GM23338 (cell line): ENCODE measurements around the gene SEPTIN7. TPM values are rescaled to one million over a fixed set of nuclear protein-coding genes. Genes with fewer than 3 reads are reported as not detected.
A peak's percentile ranks its signal among the peaks of the same experiment; 100 is the strongest.

Experiments
- ATAC-seq: fragments of 200-7000 bp; cut with Tn5 transposase; 3 replicates; pipeline ENCODE4 v1.9.1; 2020
- DNase-seq: peaks from one replicate; pipeline ENCODE4 v3.0.0-alpha.2; 2015; ENCODE audit warnings: low spot score
- H2AFZ ChIP-seq: fragments of 200-600 bp; sonication (generic); 2 replicates; pipeline ENCODE4 v1.8.0; 2016; ENCODE audit warnings: antibody characterized with exemption, mild to moderate bottlenecking, moderate library complexity
- H3F3A ChIP-seq: fragments of 200-600 bp; sonication (generic); replicated peaks from 2 replicates; pipeline ENCODE4 v1.8.0; 2017; ENCODE audit warnings: antibody characterized with exemption, mixed run types, low read depth
- H3K27ac ChIP-seq: fragments of 200-600 bp; sonication (generic); 2 replicates; pipeline ENCODE4 v1.6.1; 2016; ENCODE audit warnings: low read depth
- H3K27me3 ChIP-seq: fragments of 200-600 bp; sonication (generic); 2 replicates; pipeline ENCODE4 v1.8.0; 2016; ENCODE audit warnings: mild to moderate bottlenecking, mixed run types, moderate library complexity; ENCODE audit not compliant: insufficient read depth
- H3K36me3 ChIP-seq: fragments of 200-600 bp; sonication (generic); 2 replicates; pipeline ENCODE4 v1.8.0; 2016; ENCODE audit warnings: mild to moderate bottlenecking; ENCODE audit not compliant: insufficient read depth
- H3K4me1 ChIP-seq: fragments of 200-600 bp; sonication (generic); 2 replicates; pipeline ENCODE4 v1.8.0; 2016; ENCODE audit warnings: mild to moderate bottlenecking, moderate library complexity; ENCODE audit not compliant: insufficient read depth
- H3K4me2 ChIP-seq: fragments of 200-600 bp; sonication (generic); 2 replicates; pipeline ENCODE4 v1.7.1; 2017; ENCODE audit warnings: mixed run types
- H3K4me3 ChIP-seq: fragments of 200-600 bp; sonication (generic); 2 replicates; pipeline ENCODE4 v1.6.1; 2016; ENCODE audit warnings: mixed run types
- H3K79me2 ChIP-seq: fragments of 200-600 bp; sonication (generic); replicated peaks from 2 replicates; pipeline ENCODE4 v1.8.0; 2017; ENCODE audit warnings: mild to moderate bottlenecking; ENCODE audit not compliant: insufficient read depth
- H3K9me2 ChIP-seq: fragments of 200-600 bp; sonication (generic); 2 replicates; pipeline ENCODE4 v1.8.0; 2017; ENCODE audit not compliant: insufficient read depth
- H4K20me1 ChIP-seq: fragments of 200-600 bp; sonication (generic); replicated peaks from 2 replicates; pipeline ENCODE4 v1.8.0; 2017; ENCODE audit warnings: mild to moderate bottlenecking; ENCODE audit not compliant: insufficient read depth
- H3K27ac Mint-ChIP-seq: 2 replicates; pipeline ENCODE4 v1.8.0; 2020; ENCODE audit warnings: inconsistent platforms, mild to moderate bottlenecking, moderate library complexity, mixed read lengths
- H3K27me3 Mint-ChIP-seq: 3 replicates; pipeline ENCODE4 v1.8.0; 2022; ENCODE audit warnings: low read depth, mild to moderate bottlenecking, moderate library complexity, mixed read lengths, inconsistent platforms; ENCODE audit not compliant: insufficient read depth, poor library complexity
- H3K36me3 Mint-ChIP-seq: 3 replicates; pipeline ENCODE4 v1.8.0; 2021; ENCODE audit warnings: low read depth, mild to moderate bottlenecking, inconsistent platforms, moderate library complexity, mixed read lengths
- H3K4me1 Mint-ChIP-seq: 3 replicates; pipeline ENCODE4 v1.8.0; 2020; ENCODE audit warnings: mild to moderate bottlenecking, inconsistent platforms, mixed read lengths
- H3K4me3 Mint-ChIP-seq: 3 replicates; pipeline ENCODE4 v1.8.0; 2021; ENCODE audit warnings: moderate library complexity, mild to moderate bottlenecking, inconsistent platforms, mixed read lengths
- H3K9me3 Mint-ChIP-seq: 3 replicates; pipeline ENCODE4 v1.8.0; 2020; ENCODE audit warnings: moderate library complexity, mild to moderate bottlenecking, inconsistent platforms, mixed read lengths
- CREB1 ChIP-seq: fragments of 250-450 bp; sonication (Bioruptor Pico); IDR thresholded peaks from 2 replicates; pipeline ENCODE4 v1.5.0; 2020; ENCODE audit warnings: low read depth, mild to moderate bottlenecking, moderate library complexity
- EZH2 ChIP-seq: fragments of 200-600 bp; sonication (generic); IDR thresholded peaks from one replicate; pipeline ENCODE4 v1.8.0; 2017; ENCODE audit warnings: antibody characterized with exemption, mild to moderate bottlenecking, low read depth; ENCODE audit not compliant: unreplicated experiment
- EZH2phosphoT487 ChIP-seq: fragments of 200-600 bp; sonication (generic); IDR thresholded peaks from one replicate; pipeline ENCODE4 v1.8.1; 2018; ENCODE audit warnings: antibody characterized with exemption; ENCODE audit not compliant: unreplicated experiment
- JUNB ChIP-seq: IDR thresholded peaks from one replicate; pipeline ENCODE4 v1.6.1; 2016; ENCODE audit warnings: antibody characterized with exemption; ENCODE audit not compliant: unreplicated experiment
- NANOG ChIP-seq: IDR thresholded peaks from 2 replicates; pipeline ENCODE4 v1.6.1; 2016; ENCODE audit warnings: antibody characterized with exemption, borderline replicate concordance
- POLR2AphosphoS5 ChIP-seq: IDR thresholded peaks from 2 replicates; pipeline ENCODE4 v1.6.1; 2016; ENCODE audit warnings: antibody characterized with exemption, low read depth
- STAT1 ChIP-seq: IDR thresholded peaks from one replicate; pipeline ENCODE4 v1.6.1; 2016; ENCODE audit warnings: antibody characterized with exemption; ENCODE audit not compliant: unreplicated experiment
- ZNF114 ChIP-seq: fragments of 250-450 bp; sonication (Bioruptor Pico); IDR thresholded peaks from 2 replicates; pipeline ENCODE4 v1.5.0; 2020; ENCODE audit warnings: mild to moderate bottlenecking, moderate library complexity
- ZNF331 ChIP-seq: fragments of 250-450 bp; sonication (Bioruptor Pico); IDR thresholded peaks from 2 replicates; pipeline ENCODE4 v1.5.0; 2020; ENCODE audit warnings: low read depth, mild to moderate bottlenecking, moderate library complexity
- polyA plus RNA-seq: library from polyadenylated mRNA; unstranded; fragments of >200 nt; fragmentation: Nextera tagmentation; extraction: Ambion mirVana; gene quantifications from 2 replicates; pipeline ENCODE4 v1.2.1, GENCODE V29; 2016
- total RNA-seq: library from RNA; depleted of rRNA; stranded (reverse); fragments of >200 nt; shearing (Covaris generic); gene quantifications from 2 replicates; pipeline ENCODE4 v1.2.3, GENCODE V29; 2014
- TF ChIP-seq, protein P1 (sequence below): IDR thresholded peaks from one replicate; pipeline ENCODE4 v1.6.1; 2018; ENCODE audit warnings: antibody characterized with exemption; ENCODE audit not compliant: unreplicated experiment
- TF ChIP-seq, protein P2 (sequence below): fragments of 250-450 bp; sonication (Bioruptor Pico); IDR thresholded peaks from 2 replicates; pipeline ENCODE4 v1.5.0; 2020; ENCODE audit warnings: mild to moderate bottlenecking, moderate library complexity
- TF ChIP-seq, protein P3 (sequence below), 2 experiments: fragments of 200-600 bp in 1 of 2; sonication (generic) in 1 of 2; conservative IDR thresholded peaks; 2 replicates each; pipeline versions ENCODE4 v1.5.1 to v1.6.1; 2016 to 2017; ENCODE audit warnings: antibody characterized with exemption in 2 of 2, low read depth in 2 of 2, mild to moderate bottlenecking in 2 of 2, moderate library complexity in 1 of 2
- TF ChIP-seq, protein P4 (sequence below): IDR thresholded peaks from 2 replicates; pipeline ENCODE4 v1.6.1; 2016; ENCODE audit warnings: antibody characterized with exemption

The SEPTIN7 gene
- total and polyA plus RNA-seq, 2 experiments from 2014 or later, result 210 to 499 TPM

DNA sequence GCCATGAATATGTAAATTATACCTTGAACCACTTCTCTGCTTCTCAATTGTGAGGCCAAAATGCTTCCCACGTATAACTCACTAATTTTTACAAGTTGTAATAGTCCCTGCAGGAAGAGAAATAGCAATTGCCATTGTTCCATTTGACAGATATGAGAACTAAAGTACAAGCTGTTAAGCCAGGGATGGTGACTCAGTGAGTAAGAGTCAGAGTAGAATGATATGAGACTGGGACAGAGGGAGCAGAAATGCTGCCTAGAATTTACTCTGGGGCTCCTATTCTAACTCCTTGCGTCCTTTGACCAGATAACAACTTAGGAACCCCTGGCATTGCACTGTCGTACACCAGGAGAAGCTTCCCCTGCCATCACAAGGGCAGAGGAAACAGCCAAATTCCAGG, 45.1 kb upstream of the SEPTIN7 start:
- H3K27ac ChIP-seq, result no peak overlapping the region
- 0 out of 2 replicates have a peak overlapping the region, but pooled peaks have one; percentile 43 for H2AFZ ChIP-seq
- DNase-seq (no peak), ATAC-seq (no peak)
- no peak overlapping the region for H3K4me2 ChIP-seq
- peaks cover 7% of the 10 kb centered on the region; the same call in 1 of the 2 replicates for H3K9me2 ChIP-seq
- no peaks in the 10 kb centered on the region for H3K79me2 ChIP-seq
- Mint-ChIP-seq H3K27ac (no peak overlapping the region), H3K4me3 (no peak overlapping the region), H3K27me3 (no peaks in the 10 kb centered on the region), H3K9me3 (no peaks in the 10 kb centered on the region), H3K36me3 (no peaks in the 10 kb centered on the region), H3K4me1 (peaks cover 4% of the 10 kb centered on the region; the same call in 1 of the 3 replicates)
- H3K36me3 ChIP-seq, result no peaks in the 10 kb centered on the region
- H3K27me3 ChIP-seq, result no peaks in the 10 kb centered on the region
- H3F3A ChIP-seq, result no peaks in the 10 kb centered on the region
- peaks cover 5% of the 10 kb centered on the region; the same call in 1 of the 2 replicates for H3K4me1 ChIP-seq
- H4K20me1 ChIP-seq, result no peaks in the 10 kb centered on the region
- no peak overlapping the region for H3K4me3 ChIP-seq
- no peak for TF ChIP-seq EZH2phosphoT487
- no peak for TF ChIP-seq NANOG
- TF ChIP-seq, protein P1, sequence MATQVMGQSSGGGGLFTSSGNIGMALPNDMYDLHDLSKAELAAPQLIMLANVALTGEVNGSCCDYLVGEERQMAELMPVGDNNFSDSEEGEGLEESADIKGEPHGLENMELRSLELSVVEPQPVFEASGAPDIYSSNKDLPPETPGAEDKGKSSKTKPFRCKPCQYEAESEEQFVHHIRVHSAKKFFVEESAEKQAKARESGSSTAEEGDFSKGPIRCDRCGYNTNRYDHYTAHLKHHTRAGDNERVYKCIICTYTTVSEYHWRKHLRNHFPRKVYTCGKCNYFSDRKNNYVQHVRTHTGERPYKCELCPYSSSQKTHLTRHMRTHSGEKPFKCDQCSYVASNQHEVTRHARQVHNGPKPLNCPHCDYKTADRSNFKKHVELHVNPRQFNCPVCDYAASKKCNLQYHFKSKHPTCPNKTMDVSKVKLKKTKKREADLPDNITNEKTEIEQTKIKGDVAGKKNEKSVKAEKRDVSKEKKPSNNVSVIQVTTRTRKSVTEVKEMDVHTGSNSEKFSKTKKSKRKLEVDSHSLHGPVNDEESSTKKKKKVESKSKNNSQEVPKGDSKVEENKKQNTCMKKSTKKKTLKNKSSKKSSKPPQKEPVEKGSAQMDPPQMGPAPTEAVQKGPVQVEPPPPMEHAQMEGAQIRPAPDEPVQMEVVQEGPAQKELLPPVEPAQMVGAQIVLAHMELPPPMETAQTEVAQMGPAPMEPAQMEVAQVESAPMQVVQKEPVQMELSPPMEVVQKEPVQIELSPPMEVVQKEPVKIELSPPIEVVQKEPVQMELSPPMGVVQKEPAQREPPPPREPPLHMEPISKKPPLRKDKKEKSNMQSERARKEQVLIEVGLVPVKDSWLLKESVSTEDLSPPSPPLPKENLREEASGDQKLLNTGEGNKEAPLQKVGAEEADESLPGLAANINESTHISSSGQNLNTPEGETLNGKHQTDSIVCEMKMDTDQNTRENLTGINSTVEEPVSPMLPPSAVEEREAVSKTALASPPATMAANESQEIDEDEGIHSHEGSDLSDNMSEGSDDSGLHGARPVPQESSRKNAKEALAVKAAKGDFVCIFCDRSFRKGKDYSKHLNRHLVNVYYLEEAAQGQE, result no peak
- TF ChIP-seq, protein P2, sequence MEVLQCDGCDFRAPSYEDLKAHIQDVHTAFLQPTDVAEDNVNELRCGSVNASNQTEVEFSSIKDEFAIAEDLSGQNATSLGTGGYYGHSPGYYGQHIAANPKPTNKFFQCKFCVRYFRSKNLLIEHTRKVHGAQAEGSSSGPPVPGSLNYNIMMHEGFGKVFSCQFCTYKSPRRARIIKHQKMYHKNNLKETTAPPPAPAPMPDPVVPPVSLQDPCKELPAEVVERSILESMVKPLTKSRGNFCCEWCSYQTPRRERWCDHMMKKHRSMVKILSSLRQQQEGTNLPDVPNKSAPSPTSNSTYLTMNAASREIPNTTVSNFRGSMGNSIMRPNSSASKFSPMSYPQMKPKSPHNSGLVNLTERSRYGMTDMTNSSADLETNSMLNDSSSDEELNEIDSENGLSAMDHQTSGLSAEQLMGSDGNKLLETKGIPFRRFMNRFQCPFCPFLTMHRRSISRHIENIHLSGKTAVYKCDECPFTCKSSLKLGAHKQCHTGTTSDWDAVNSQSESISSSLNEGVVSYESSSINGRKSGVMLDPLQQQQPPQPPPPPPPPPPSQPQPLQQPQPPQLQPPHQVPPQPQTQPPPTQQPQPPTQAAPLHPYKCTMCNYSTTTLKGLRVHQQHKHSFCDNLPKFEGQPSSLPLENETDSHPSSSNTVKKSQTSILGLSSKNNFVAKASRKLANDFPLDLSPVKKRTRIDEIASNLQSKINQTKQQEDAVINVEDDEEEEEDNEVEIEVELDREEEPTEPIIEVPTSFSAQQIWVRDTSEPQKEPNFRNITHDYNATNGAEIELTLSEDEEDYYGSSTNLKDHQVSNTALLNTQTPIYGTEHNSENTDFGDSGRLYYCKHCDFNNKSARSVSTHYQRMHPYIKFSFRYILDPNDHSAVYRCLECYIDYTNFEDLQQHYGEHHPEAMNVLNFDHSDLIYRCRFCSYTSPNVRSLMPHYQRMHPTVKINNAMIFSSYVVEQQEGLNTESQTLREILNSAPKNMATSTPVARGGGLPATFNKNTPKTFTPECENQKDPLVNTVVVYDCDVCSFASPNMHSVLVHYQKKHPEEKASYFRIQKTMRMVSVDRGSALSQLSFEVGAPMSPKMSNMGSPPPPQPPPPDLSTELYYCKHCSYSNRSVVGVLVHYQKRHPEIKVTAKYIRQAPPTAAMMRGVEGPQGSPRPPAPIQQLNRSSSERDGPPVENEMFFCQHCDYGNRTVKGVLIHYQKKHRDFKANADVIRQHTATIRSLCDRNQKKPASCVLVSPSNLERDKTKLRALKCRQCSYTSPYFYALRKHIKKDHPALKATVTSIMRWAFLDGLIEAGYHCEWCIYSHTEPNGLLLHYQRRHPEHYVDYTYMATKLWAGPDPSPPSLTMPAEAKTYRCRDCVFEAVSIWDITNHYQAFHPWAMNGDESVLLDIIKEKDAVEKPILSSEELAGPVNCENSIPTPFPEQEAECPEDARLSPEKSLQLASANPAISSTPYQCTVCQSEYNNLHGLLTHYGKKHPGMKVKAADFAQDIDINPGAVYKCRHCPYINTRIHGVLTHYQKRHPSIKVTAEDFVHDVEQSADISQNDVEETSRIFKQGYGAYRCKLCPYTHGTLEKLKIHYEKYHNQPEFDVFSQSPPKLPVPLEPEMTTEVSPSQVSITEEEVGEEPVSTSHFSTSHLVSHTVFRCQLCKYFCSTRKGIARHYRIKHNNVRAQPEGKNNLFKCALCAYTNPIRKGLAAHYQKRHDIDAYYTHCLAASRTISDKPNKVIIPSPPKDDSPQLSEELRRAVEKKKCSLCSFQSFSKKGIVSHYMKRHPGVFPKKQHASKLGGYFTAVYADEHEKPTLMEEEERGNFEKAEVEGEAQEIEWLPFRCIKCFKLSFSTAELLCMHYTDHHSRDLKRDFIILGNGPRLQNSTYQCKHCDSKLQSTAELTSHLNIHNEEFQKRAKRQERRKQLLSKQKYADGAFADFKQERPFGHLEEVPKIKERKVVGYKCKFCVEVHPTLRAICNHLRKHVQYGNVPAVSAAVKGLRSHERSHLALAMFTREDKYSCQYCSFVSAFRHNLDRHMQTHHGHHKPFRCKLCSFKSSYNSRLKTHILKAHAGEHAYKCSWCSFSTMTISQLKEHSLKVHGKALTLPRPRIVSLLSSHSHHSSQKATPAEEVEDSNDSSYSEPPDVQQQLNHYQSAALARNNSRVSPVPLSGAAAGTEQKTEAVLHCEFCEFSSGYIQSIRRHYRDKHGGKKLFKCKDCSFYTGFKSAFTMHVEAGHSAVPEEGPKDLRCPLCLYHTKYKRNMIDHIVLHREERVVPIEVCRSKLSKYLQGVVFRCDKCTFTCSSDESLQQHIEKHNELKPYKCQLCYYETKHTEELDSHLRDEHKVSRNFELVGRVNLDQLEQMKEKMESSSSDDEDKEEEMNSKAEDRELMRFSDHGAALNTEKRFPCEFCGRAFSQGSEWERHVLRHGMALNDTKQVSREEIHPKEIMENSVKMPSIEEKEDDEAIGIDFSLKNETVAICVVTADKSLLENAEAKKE (CRISPR knock-in tag), result no peak
- TF ChIP-seq POLR2AphosphoS5, result no peak
- no peak for TF ChIP-seq STAT1
- no peak for TF ChIP-seq JUNB
- TF ChIP-seq CREB1, result no peak
- no peak for TF ChIP-seq EZH2
- TF ChIP-seq ZNF331, result no peak
- TF ChIP-seq, protein P3, sequence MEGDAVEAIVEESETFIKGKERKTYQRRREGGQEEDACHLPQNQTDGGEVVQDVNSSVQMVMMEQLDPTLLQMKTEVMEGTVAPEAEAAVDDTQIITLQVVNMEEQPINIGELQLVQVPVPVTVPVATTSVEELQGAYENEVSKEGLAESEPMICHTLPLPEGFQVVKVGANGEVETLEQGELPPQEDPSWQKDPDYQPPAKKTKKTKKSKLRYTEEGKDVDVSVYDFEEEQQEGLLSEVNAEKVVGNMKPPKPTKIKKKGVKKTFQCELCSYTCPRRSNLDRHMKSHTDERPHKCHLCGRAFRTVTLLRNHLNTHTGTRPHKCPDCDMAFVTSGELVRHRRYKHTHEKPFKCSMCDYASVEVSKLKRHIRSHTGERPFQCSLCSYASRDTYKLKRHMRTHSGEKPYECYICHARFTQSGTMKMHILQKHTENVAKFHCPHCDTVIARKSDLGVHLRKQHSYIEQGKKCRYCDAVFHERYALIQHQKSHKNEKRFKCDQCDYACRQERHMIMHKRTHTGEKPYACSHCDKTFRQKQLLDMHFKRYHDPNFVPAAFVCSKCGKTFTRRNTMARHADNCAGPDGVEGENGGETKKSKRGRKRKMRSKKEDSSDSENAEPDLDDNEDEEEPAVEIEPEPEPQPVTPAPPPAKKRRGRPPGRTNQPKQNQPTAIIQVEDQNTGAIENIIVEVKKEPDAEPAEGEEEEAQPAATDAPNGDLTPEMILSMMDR (conservative IDR thresholded peaks at IDR 0.05; ENCODE audit: low read depth in 2 of 2), result no peak
- TF ChIP-seq ZNF114 (CRISPR knock-in tag), result no peak
- TF ChIP-seq, protein P4, sequence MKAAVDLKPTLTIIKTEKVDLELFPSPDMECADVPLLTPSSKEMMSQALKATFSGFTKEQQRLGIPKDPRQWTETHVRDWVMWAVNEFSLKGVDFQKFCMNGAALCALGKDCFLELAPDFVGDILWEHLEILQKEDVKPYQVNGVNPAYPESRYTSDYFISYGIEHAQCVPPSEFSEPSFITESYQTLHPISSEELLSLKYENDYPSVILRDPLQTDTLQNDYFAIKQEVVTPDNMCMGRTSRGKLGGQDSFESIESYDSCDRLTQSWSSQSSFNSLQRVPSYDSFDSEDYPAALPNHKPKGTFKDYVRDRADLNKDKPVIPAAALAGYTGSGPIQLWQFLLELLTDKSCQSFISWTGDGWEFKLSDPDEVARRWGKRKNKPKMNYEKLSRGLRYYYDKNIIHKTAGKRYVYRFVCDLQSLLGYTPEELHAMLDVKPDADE, result no peak
